GM12875 (cell line): Measurements from ENCODE around the gene ZNRF3.

Experiments
- H3K4me3 ChIP-seq: one replicate; pipeline ENCODE4 v1.5.1; 2011; ENCODE audit warnings: low read depth, low read length, control low read depth
- TF ChIP-seq, protein P1 (sequence below): IDR thresholded peaks from 2 replicates; pipeline ENCODE4 v1.5.1; 2011; ENCODE audit warnings: low read depth, mild to moderate bottlenecking, control low read depth, inconsistent platforms, low read length, moderate library complexity, borderline replicate concordance; ENCODE audit not compliant: insufficient read depth

ZNRF3 gene

DNA sequence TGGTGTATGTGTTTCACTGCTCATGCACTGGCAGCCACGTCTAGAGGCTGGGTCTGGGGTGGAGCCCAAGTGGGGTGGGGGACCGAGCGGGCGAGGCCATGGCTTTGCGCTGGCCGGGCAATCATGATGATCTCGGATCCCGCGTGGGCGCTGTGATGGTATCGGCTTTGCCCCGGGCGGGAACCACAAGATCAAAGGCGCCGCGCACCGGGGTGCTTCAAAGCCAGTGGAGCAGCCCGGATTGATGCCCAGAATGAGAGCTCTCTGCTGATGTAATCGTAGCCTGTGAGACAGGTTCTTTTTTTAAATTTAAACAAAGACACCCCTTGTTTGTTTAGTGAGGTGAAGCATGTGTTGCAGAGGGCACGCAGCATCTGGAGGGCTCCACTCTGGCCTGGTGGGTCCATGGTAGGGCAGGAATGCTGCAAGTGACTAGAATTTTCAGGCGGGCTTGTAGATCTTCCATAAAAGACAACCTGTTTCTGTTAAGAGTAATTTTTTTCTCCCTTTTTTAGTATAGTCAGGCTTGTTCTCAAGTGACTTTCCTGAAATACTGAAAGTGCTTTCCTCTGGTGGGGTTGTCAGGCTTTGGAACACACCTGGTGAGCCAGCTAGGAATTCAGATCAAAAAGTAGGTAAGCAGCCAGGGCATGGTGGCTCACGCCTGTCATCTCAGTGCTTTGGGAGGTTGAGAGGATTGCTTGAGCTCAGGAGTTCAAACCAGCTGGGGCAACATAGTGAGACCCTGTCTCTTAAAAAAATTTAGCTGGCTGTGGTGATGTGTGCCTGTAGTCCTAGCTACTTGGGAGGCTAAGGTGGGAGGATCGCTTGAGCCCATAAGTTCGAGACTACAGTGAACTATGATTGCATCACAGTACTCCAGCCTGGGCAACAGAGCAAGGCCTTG is 40.7 kb downstream of the ZNRF3 start:
- H3K4me3 ChIP-seq: no peak overlapping the region
- TF ChIP-seq, protein P1, sequence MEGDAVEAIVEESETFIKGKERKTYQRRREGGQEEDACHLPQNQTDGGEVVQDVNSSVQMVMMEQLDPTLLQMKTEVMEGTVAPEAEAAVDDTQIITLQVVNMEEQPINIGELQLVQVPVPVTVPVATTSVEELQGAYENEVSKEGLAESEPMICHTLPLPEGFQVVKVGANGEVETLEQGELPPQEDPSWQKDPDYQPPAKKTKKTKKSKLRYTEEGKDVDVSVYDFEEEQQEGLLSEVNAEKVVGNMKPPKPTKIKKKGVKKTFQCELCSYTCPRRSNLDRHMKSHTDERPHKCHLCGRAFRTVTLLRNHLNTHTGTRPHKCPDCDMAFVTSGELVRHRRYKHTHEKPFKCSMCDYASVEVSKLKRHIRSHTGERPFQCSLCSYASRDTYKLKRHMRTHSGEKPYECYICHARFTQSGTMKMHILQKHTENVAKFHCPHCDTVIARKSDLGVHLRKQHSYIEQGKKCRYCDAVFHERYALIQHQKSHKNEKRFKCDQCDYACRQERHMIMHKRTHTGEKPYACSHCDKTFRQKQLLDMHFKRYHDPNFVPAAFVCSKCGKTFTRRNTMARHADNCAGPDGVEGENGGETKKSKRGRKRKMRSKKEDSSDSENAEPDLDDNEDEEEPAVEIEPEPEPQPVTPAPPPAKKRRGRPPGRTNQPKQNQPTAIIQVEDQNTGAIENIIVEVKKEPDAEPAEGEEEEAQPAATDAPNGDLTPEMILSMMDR: no peak

DNA sequence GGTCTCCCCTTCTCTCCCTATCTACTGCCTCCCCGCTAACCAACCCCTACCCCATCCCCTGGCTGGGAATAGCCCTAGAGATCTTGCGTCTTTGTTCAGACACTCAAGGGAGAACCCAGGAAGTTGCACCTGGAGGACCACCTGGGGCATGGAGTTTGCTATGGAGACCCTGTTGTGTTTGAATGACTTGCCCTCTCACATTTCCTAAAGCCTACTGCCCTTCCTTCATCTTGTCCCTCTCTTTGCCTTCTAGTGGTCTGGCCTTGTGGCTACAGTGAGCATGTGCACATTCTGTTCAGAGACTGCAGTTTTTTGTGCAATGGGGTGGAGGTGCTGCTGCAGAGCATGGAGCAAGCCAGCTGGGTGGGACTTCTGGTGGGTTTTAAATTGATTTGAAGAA is 42.5 kb downstream of the ZNRF3 start:
- TF ChIP-seq, protein P1: no peak
- H3K4me3 ChIP-seq: no peak overlapping the region

DNA sequence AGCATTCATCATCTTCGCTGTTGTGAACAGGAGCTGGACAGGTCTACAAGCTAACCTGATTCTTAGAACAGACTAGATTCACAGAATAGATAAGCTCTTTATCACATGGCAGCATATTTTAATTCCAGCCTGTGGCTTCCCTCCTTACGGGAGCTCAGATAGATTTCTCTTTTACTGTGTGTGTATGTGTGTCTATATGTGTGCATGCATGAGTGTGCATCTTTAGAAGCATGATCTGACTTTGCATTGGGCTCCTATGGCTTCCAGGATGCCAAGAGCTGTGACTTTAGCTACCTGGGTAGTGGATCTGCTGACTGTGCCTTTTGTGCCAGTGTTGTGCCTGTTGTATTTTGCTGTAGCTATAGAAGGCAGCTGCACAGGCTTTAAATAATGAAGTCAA is 44.3 kb downstream of the ZNRF3 start:
- TF ChIP-seq, protein P1: no peak
- H3K4me3 ChIP-seq: no peak overlapping the region

DNA sequence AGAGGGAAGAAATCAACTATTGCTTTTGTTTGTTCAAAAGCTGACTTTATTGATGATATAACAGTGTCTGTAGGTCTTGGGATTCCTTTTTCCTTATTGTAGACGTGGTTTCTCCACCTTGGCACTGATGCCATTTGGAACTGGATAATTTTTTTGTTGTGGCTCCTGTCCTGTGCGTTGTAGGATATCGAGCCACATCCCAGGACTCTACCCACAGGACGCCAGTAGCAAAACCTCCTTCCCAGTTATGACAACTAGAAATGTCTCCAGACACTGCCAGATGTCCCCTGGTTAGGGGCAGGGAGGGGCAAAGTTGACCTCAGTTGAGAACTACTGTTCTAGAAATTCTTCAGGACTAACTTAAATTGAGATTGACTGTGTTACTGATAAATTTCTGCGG is 45.8 kb downstream of the ZNRF3 start:
- no peak overlapping the region for H3K4me3 ChIP-seq
- TF ChIP-seq, protein P1: no peak

DNA sequence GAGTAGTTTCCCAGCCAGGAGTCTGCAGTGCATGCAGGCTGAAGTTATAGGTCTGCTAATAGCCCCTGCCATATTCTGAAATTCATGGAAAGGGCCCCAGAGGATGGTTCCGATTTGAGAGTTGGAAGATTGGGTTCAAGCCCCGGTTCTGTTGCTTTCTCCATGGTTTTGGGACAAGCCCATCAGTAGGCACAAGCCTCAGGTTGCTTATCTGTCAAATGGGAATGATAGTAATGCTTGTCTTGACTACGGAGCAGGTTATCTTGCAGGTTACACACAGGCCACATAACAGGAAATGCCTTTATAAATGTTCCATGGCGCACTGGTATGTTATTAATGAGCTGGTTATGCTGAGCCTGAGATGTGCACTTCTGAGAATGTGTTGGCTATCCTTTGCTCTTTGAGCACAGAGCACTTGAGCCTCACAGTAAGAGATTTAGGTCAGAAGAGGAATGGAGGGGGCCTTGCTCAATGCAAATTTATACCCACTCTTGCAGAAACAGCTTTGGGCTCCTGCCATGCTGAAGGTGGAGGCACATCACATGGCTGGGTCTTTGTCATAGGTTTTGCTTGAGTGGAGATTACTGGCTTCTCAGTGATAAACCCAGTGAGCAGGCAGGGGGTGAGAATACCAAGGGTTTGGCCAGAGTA is 47.1 kb downstream of the ZNRF3 start:
- H3K4me3 ChIP-seq: no peak overlapping the region
- TF ChIP-seq, protein P1: no peak

DNA sequence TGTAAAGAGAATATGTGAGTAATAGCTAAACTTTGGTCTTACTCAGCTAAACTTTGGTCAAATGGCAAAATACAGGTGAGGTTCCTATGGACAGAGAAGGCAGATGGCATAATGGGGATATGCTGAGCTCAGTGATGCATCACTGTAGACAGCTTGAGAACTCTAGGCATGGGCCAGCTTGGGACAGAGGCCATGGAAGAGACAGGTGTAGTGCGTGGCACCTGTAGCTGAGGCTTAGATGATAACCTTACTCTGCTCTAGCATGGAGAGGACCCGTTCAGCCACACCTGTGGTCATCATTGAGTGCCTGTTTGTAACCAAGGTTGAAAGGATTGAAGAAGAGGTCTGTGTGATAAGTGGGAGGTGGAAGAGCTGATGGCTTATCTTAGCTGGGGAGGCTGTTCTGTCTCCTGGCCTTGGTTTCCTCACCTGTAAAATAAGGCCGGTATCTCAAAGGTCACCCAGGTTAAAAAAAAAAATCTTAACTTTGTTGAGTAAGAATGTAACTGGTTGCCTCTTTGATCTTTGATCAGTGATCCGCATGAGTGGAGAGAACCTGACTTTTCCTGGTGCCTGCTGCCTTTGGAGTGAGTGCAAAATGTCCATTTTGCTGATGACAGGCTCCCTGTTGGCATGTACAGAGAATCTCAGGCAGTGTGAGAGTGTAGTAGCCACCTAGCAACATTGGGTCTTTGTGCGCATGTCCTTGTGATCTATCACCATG is 48.6 kb downstream of the ZNRF3 start:
- TF ChIP-seq, protein P1: no peak
- no peak overlapping the region for H3K4me3 ChIP-seq
